Airway epithelial cell (primary cell): Measurements from ENCODE around the gene KRTAP19-6. TPM values are rescaled to one million over a fixed set of nuclear protein-coding genes. Genes with fewer than 3 reads are reported as not detected.

Experiments used
- total RNA-seq: library from RNA; depleted of rRNA; stranded (reverse); fragments of >200 nt; gene quantifications from 2 replicates; pipeline ENCODE4 v1.2.3, GENCODE V29; 2015

Gene KRTAP19-6
- total RNA-seq, result not detected in 2 replicates

GRCh38 chr21:30541764-30542163 lies at the start of gene KRTAP19-6:
Gene KRTAP19-6 (minus strand): TSS chr21:30541864. CDS start chr21:30541833, 31 bp downstream.

DNA sequence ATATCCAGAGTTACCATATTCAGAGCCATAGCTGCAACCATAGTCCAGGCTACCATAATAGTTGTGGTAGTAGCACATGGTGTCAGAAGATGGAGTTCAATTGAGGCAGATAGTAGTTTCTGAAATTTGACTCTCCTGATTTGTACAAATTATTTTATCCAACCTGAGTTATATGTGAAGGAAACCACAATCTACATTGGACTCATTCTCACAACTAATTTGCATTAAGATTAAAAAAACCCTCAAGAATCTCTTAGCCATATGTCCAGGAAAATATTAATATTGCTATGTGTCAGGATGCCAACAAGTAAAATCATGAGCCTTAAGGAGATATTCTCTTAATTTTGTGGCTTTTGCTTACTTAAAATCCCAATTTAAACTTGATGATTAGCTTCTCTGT lies 48.6 kb upstream of the KRTAP19-6 start, which contains the start of gene KRTAP22-2:
Gene KRTAP22-2 (minus strand): TSS at position 101 of the 400 bp plus-strand sequence.

GRCh38 chr21:30561264-30561895 lies 19.7 kb upstream of the KRTAP19-6 start, which contains the start of gene KRTAP19-7:
Gene KRTAP19-7 (minus strand): TSS chr21:30561314. CDS start chr21:30561289, 25 bp downstream.

DNA sequence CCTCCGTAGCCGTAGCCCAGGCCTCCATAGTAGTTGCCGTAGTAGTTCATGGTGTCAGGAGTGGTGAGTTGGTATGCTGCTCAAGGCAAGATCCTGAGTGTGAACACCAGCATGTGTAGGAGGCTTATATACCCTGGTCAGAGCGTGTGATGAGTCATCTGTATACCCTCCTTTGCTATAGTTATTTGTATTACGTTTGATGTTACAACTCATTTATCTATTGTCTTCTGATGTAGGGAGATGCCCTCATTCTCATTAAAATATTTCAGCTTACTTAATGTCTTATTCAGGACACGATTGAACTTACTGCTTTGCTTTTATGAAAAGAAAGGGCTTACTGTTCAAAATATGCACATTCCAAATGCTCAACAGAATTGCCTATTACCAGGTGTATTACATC lies 39.6 kb downstream of the KRTAP19-6 start, which contains the start of gene KRTAP19-5:
Gene KRTAP19-5 (minus strand): TSS at position 101 of the 400 bp plus-strand sequence. CDS start 51 bp downstream, at position 50.

DNA sequence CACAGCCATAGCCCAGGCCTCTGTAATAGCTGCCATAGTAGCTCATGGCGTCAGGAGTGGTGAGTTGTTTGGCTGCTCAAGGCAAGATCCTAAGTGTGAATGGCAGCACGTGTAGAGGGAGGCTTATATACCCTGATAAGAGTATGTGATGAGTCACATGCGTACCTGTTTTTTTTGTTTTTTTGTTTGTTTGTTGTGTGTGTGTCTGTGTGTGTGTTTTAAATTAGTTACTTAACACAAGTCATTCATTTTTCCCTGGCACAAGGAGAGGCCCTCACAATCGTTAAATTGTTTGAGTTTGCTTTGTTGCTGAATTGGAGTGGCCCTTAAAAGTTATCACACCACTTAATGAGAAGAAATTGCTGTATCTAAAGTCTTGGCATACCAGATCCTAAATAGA lies 44.6 kb downstream of the KRTAP19-6 start, which contains the start of gene KRTAP19-4:
Gene KRTAP19-4 (minus strand): TSS at position 101 of the 400 bp plus-strand sequence. CDS start 55 bp downstream, at position 46.

GRCh38 chr21:30491963-30492428 lies 49.7 kb downstream of the KRTAP19-6 start, which contains the start of gene KRTAP19-3:
Gene KRTAP19-3 (minus strand): TSS chr21:30492013. CDS start chr21:30491957, 56 bp downstream.

Other genes starting within 250 kb of the KRTAP19-6 start
- not detected in 2 replicates for gene KRTAP26-1, start 221.5 kb downstream of the KRTAP19-6 start, total RNA-seq
- not detected in 2 replicates for gene KRTAP27-1, start 204.2 kb downstream of the KRTAP19-6 start, total RNA-seq
- not detected in 2 replicates for gene KRTAP23-1, start 193.3 kb downstream of the KRTAP19-6 start, total RNA-seq
- not detected in 2 replicates for gene KRTAP13-2, start 169.6 kb downstream of the KRTAP19-6 start, total RNA-seq
- not detected in 2 replicates for gene KRTAP13-1, start 145.8 kb downstream of the KRTAP19-6 start, total RNA-seq
- gene KRTAP13-3, start 115.9 kb downstream of the KRTAP19-6 start, total RNA-seq, result not detected in 2 replicates
- not detected in 2 replicates for gene KRTAP13-4, start 111.6 kb downstream of the KRTAP19-6 start, total RNA-seq
- not detected in 2 replicates for gene KRTAP15-1, start 101.6 kb downstream of the KRTAP19-6 start, total RNA-seq
- not detected in 2 replicates for gene KRTAP19-1, start 61.5 kb downstream of the KRTAP19-6 start, total RNA-seq
- gene KRTAP19-2, start 54.4 kb downstream of the KRTAP19-6 start, total RNA-seq, result not detected in 2 replicates
- not detected in 2 replicates for gene KRTAP19-3, start 49.9 kb downstream of the KRTAP19-6 start, total RNA-seq
- not detected in 2 replicates for gene KRTAP19-4, start 44.7 kb downstream of the KRTAP19-6 start, total RNA-seq
- gene KRTAP19-5, start 39.7 kb downstream of the KRTAP19-6 start, total RNA-seq, result not detected in 2 replicates
- not detected in 2 replicates for gene KRTAP19-7, start 19.4 kb upstream of the KRTAP19-6 start, total RNA-seq
- gene KRTAP22-2, start 48.5 kb upstream of the KRTAP19-6 start, total RNA-seq, result not detected in 2 replicates
- gene KRTAP6-3, start 50.6 kb upstream of the KRTAP19-6 start, total RNA-seq, result not detected in 2 replicates
- gene KRTAP6-2, start 57.0 kb upstream of the KRTAP19-6 start, total RNA-seq, result not detected in 2 replicates
- gene KRTAP22-1, start 59.2 kb upstream of the KRTAP19-6 start, total RNA-seq, result not detected in 2 replicates
- gene KRTAP6-1, start 72.1 kb upstream of the KRTAP19-6 start, total RNA-seq, result not detected in 2 replicates
- gene KRTAP20-1, start 74.6 kb upstream of the KRTAP19-6 start, total RNA-seq, result not detected in 2 replicates
- gene KRTAP20-4, start 78.8 kb upstream of the KRTAP19-6 start, total RNA-seq, result not detected in 2 replicates
- gene KRTAP20-2, start 93.3 kb upstream of the KRTAP19-6 start, total RNA-seq, result not detected in 2 replicates
- gene KRTAP20-3, start 101.0 kb upstream of the KRTAP19-6 start, total RNA-seq, result not detected in 2 replicates
- not detected in 2 replicates for gene KRTAP21-3, start 176.9 kb upstream of the KRTAP19-6 start, total RNA-seq
- not detected in 2 replicates for gene KRTAP21-2, start 205.4 kb upstream of the KRTAP19-6 start, total RNA-seq
- gene KRTAP21-1, start 213.6 kb upstream of the KRTAP19-6 start, total RNA-seq, result not detected in 2 replicates